Activated naive CD4-positive, alpha-beta T cell treated with anti-CD3 and anti-CD28 coated beads, Interleukin-2, amount 50 U/mL, for 24 hours (primary cell): Measurements from ENCODE around the gene CDKN2AIP.
"Not testable (repeated sequence)": the region's sequence is repeated elsewhere in the genome, so short reads cannot be mapped to it uniquely, and the experiment has no call there.

Experiments used
- H3K27ac Mint-ChIP-seq: one replicate; pipeline ENCODE4 v1.8.0; 2021; ENCODE audit warnings: mild to moderate bottlenecking, mixed read lengths
- H3K27me3 Mint-ChIP-seq: one replicate; pipeline ENCODE4 v1.8.0; 2021; ENCODE audit warnings: mixed read lengths
- H3K36me3 Mint-ChIP-seq: one replicate; pipeline ENCODE4 v1.8.0; 2021; ENCODE audit warnings: mixed read lengths
- H3K4me1 Mint-ChIP-seq: one replicate; pipeline ENCODE4 v1.8.0; 2021; ENCODE audit warnings: mixed read lengths
- H3K4me3 Mint-ChIP-seq: one replicate; pipeline ENCODE4 v1.8.0; 2021; ENCODE audit warnings: mild to moderate bottlenecking, mixed read lengths
- H3K9me3 Mint-ChIP-seq: one replicate; pipeline ENCODE4 v1.8.0; 2021; ENCODE audit warnings: mixed read lengths

The CDKN2AIP gene

DNA sequence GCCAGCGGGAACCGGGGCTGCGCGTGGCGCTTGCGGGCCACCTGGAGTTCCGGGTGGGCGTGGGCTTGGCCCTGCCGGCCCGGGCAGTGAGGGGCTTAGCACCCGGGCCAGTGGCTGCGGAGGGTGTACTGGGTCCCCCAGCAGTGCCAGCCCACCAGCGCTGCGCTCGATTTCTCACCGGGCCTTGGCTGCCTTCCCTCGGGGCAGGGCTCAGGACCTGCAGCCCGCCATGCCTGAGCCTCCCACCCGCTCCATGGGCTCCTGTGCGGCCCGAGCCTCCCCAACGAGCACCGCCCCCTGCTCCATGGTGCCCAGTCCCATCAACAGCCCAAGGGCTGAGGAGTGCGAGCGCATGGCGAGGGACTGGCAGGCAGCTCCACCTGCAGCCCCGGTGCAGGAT is 11.3 kb upstream of the CDKN2AIP start:
- not testable (repeated sequence) for H3K27me3 Mint-ChIP-seq, H3K36me3 Mint-ChIP-seq, H3K27ac Mint-ChIP-seq, H3K4me3 Mint-ChIP-seq, H3K9me3 Mint-ChIP-seq
- H3K4me1 Mint-ChIP-seq, result peaks cover 43% of the 10 kb centered on the region

DNA sequence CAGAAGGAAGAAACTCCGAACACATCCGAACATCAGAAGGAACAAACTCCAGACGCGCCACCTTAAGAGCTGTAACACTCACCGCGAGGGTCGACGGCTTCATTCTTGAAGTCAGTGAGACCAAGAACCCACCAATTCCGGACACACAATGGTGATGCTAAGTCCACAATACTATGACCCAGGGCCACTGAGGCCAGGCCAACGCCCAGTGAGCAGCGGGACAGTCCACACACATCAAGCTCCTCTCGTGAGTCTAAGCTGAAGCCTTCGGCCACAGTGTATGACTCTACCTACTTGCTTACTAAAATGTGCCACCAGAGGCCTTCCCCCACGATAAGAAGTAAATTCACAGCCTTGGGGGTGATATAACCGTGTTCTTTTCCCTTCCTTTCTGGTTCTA is 10.2 kb upstream of the CDKN2AIP start:
- Mint-ChIP-seq H3K4me1 (peaks cover 43% of the 10 kb centered on the region), H3K9me3 (no peaks in the 10 kb centered on the region), H3K4me3 (no peak overlapping the region), H3K27me3 (no peaks in the 10 kb centered on the region), H3K36me3 (no peaks in the 10 kb centered on the region), H3K27ac (peak overlapping the region; percentile 51)

GRCh38 chr4:183434666-183435190 is 9.7 kb upstream of the CDKN2AIP start:
- Mint-ChIP-seq H3K9me3 (no peaks in the 10 kb centered on the region), H3K36me3 (no peaks in the 10 kb centered on the region), H3K27ac (peak overlapping the region; percentile 51), H3K4me1 (peaks cover 38% of the 10 kb centered on the region), H3K4me3 (no peak overlapping the region), H3K27me3 (no peaks in the 10 kb centered on the region)

DNA sequence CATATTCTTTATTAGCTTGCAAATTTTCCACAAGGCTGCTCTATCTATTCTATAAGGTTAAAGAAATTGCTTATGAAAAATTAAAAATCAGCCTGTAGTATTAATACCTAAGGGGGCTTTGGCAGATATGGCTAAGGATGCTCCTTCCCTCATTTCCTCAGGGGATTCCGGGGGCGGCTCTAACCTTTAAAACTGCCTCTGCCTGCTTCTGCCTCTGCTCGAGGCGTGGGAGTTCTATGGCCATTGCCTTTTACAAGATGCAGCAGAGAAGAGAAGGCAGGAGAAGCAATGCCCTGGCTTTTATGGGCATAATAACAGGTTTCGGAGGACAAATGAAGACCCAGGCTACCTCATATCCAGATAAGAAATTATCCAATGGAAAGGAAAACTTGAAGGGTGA is 8.6 kb upstream of the CDKN2AIP start:
- no peak overlapping the region for H3K27ac Mint-ChIP-seq
- no peaks in the 10 kb centered on the region for H3K9me3 Mint-ChIP-seq
- H3K4me1 Mint-ChIP-seq, result peaks cover 32% of the 10 kb centered on the region
- no peak overlapping the region for H3K4me3 Mint-ChIP-seq
- no peaks in the 10 kb centered on the region for H3K27me3 Mint-ChIP-seq
- no peaks in the 10 kb centered on the region for H3K36me3 Mint-ChIP-seq

- H3K36me3 Mint-ChIP-seq, result no peaks in the 10 kb centered on the region
- H3K9me3 Mint-ChIP-seq, result no peaks in the 10 kb centered on the region
- H3K4me3 Mint-ChIP-seq, result no peak overlapping the region
- no peak overlapping the region for H3K27ac Mint-ChIP-seq
- H3K27me3 Mint-ChIP-seq, result no peaks in the 10 kb centered on the region
- H3K4me1 Mint-ChIP-seq, result peaks cover 29% of the 10 kb centered on the region
These were observed 8.0 kb upstream of the CDKN2AIP start for GRCh38 chr4:183436417-183436816.

DNA sequence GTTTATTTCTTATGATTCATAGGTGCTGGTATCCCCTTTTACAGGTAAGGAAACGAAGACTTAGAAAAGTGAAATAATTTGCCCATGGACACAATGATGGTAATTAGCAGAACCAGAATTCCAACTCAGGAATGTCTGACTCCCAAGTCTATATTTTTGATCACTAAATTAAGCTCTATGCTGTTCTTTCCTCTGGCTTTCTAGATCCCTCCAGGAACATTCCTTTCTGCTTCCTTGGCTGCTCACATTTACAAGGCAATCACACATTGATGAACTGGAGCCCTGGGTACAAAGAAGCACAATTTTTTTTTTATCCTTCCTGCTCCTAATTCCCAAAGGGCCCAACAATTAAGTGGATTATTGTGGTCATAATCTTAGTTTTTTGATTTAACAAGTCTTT is 7.0 kb upstream of the CDKN2AIP start:
- no peaks in the 10 kb centered on the region for H3K9me3 Mint-ChIP-seq
- H3K36me3 Mint-ChIP-seq, result no peaks in the 10 kb centered on the region
- no peak overlapping the region for H3K4me3 Mint-ChIP-seq
- H3K27me3 Mint-ChIP-seq, result no peaks in the 10 kb centered on the region
- peaks cover 21% of the 10 kb centered on the region for H3K4me1 Mint-ChIP-seq
- no peak overlapping the region for H3K27ac Mint-ChIP-seq

DNA sequence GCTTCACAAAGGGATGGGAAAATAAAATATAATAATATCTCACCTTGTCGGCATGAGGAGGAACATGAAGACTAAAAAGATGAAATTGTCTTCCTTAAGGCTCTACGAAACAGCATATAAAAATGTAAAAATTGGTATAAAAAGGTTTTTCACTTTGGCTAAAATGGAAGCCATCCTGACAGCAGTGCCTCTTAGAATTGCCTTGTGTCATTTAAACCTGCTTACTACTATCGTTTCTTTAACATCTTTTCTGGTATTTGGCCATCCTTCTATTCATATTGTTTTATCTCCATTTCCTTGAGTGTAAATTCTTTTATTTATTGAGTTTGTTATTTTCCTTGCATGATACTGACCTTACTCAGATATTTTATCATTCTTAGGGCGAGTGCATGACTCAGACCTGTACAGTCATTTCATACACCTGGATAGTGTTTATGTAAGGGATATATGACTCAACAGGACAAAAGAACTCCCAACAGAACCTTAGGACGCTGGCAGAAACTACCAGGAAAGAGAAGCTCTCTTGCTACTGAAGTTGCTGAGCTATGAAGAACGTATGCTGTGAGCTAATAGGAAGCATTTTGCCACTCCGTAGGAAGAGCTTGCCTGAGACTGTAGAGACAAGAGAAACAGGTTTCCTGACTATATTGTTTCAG is 5.8 kb upstream of the CDKN2AIP start:
- no peak overlapping the region for H3K4me3 Mint-ChIP-seq
- no peaks in the 10 kb centered on the region for H3K9me3 Mint-ChIP-seq
- no peaks in the 10 kb centered on the region for H3K27me3 Mint-ChIP-seq
- H3K36me3 Mint-ChIP-seq, result no peaks in the 10 kb centered on the region
- H3K4me1 Mint-ChIP-seq, result peaks cover 23% of the 10 kb centered on the region
- no peak overlapping the region for H3K27ac Mint-ChIP-seq

DNA sequence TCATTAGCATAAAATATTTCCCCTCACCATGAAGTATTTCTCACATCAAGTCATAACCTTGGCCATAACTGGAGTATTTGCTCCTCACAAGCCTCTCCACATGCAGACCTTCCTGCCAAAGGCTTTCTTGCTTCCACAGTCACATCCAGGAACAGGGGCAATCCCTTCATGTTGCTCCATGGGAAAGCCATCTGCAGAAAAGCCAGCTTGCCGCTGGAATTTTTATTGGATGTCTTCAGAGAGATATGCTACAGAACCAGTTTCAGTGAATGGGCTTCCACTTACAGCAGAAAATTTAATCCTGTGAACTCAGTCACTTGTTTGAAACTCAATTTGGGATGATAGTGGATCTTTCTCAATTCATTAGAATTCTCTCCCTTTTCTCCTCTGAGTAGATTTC is 3.2 kb upstream of the CDKN2AIP start:
- H3K4me1 Mint-ChIP-seq, result peaks cover 29% of the 10 kb centered on the region
- peak overlapping the region; percentile 53 for H3K27ac Mint-ChIP-seq
- H3K27me3 Mint-ChIP-seq, result no peaks in the 10 kb centered on the region
- no peak overlapping the region for H3K4me3 Mint-ChIP-seq
- H3K36me3 Mint-ChIP-seq, result peaks cover 4% of the 10 kb centered on the region
- no peaks in the 10 kb centered on the region for H3K9me3 Mint-ChIP-seq

- Mint-ChIP-seq H3K36me3 (peaks cover 6% of the 10 kb centered on the region), H3K27ac (peak overlapping the region; percentile 93), H3K27me3 (no peaks in the 10 kb centered on the region), H3K4me1 (peaks cover 51% of the 10 kb centered on the region), H3K4me3 (peak overlapping the region; percentile 97), H3K9me3 (no peaks in the 10 kb centered on the region)
These were observed 702 bp upstream of the CDKN2AIP start for GRCh38 chr4:183443655-183444213.

- Mint-ChIP-seq H3K4me1 (peaks cover 60% of the 10 kb centered on the region), H3K36me3 (peaks cover 11% of the 10 kb centered on the region), H3K4me3 (peak overlapping the region; percentile 97), H3K27me3 (no peaks in the 10 kb centered on the region), H3K9me3 (no peaks in the 10 kb centered on the region), H3K27ac (peak overlapping the region; percentile 98)
These were observed 627 bp downstream of the CDKN2AIP start for GRCh38 chr4:183445097-183445428.

DNA sequence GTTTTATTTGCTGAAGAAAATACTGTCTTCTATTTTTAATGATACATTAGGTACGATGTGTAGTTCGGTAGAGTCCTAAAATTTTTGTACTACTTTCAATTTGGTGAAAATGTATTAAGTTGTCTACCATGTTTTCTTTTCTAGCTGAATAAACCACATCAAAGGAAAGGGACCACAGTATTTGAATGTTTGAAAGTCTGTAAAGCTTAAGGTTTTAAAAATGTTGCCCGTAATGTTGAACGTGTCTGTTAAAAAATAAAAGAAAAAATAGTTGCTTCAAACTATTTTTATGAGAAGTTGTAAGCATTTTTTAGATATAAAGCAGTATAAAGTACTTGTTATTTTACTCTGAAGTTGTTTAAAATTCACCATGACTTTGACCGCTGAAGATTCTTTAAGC is 3.2 kb downstream of the CDKN2AIP start:
- peak overlapping the region; percentile 30 for H3K27ac Mint-ChIP-seq
- peaks cover 15% of the 10 kb centered on the region for H3K36me3 Mint-ChIP-seq
- no peaks in the 10 kb centered on the region for H3K9me3 Mint-ChIP-seq
- H3K4me1 Mint-ChIP-seq, result peaks cover 55% of the 10 kb centered on the region
- peak overlapping the region; percentile 97 for H3K4me3 Mint-ChIP-seq
- no peaks in the 10 kb centered on the region for H3K27me3 Mint-ChIP-seq

- Mint-ChIP-seq H3K27ac (peak overlapping the region; percentile 5), H3K27me3 (no peaks in the 10 kb centered on the region), H3K4me3 (peak overlapping the region; percentile 97), H3K4me1 (peaks cover 49% of the 10 kb centered on the region), H3K9me3 (no peaks in the 10 kb centered on the region), H3K36me3 (peaks cover 15% of the 10 kb centered on the region)
These were observed 4.0 kb downstream of the CDKN2AIP start for GRCh38 chr4:183448436-183448835.

- H3K27me3 Mint-ChIP-seq, result no peaks in the 10 kb centered on the region
- peaks cover 15% of the 10 kb centered on the region for H3K36me3 Mint-ChIP-seq
- peaks cover 46% of the 10 kb centered on the region for H3K4me1 Mint-ChIP-seq
- H3K9me3 Mint-ChIP-seq, result no peaks in the 10 kb centered on the region
- peak overlapping the region; percentile 89 for H3K27ac Mint-ChIP-seq
- H3K4me3 Mint-ChIP-seq, result no peak overlapping the region
These were observed 4.9 kb downstream of the CDKN2AIP start for GRCh38 chr4:183449193-183449882.

- H3K27ac Mint-ChIP-seq, result no peak overlapping the region
- H3K36me3 Mint-ChIP-seq, result peaks cover 15% of the 10 kb centered on the region
- H3K4me3 Mint-ChIP-seq, result no peak overlapping the region
- no peaks in the 10 kb centered on the region for H3K9me3 Mint-ChIP-seq
- no peaks in the 10 kb centered on the region for H3K27me3 Mint-ChIP-seq
- H3K4me1 Mint-ChIP-seq, result peaks cover 46% of the 10 kb centered on the region
These were observed 5.7 kb downstream of the CDKN2AIP start for GRCh38 chr4:183450108-183450507.

GRCh38 chr4:183455431-183456195 is 11.2 kb downstream of the CDKN2AIP start:
- Mint-ChIP-seq H3K36me3 (peaks cover 2% of the 10 kb centered on the region), H3K4me3 (no peak overlapping the region), H3K27ac (no peak overlapping the region), H3K9me3 (no peaks in the 10 kb centered on the region), H3K4me1 (peaks cover 16% of the 10 kb centered on the region), H3K27me3 (no peaks in the 10 kb centered on the region)

- Mint-ChIP-seq H3K4me3 (no peak overlapping the region), H3K36me3 (no peaks in the 10 kb centered on the region), H3K4me1 (peaks cover 16% of the 10 kb centered on the region), H3K27ac (no peak overlapping the region), H3K27me3 (no peaks in the 10 kb centered on the region), H3K9me3 (no peaks in the 10 kb centered on the region)
These were observed 13.6 kb downstream of the CDKN2AIP start for GRCh38 chr4:183458005-183458404.
